ENCODE results near the gene MAP3K7.

Gene MAP3K7

DNA sequence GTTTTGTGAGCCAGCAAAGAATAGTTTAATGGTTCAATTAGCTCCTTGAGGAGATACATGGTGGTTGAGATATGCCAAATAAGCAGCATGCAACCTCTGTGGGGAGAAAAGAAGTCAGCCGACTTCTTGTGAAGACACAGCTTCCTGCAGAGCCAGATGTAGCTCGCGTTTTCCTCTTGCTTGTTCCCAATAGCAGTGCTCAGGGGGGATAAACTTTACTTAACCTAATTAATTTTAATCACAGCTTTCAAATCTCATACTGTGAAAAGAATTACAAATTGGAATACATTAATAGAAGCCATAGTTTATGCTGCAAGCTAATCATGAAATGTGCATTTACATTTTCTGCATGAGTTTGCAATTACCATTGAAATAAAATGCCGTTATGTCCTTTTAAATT lies 106.2 kb downstream of the MAP3K7 start:
- no peak for DNase-seq (ENCODE audit: low read depth)
- H3K4me3 ChIP-seq (ENCODE audit: low read length), result no peak overlapping the region
- TF ChIP-seq, protein P1, sequence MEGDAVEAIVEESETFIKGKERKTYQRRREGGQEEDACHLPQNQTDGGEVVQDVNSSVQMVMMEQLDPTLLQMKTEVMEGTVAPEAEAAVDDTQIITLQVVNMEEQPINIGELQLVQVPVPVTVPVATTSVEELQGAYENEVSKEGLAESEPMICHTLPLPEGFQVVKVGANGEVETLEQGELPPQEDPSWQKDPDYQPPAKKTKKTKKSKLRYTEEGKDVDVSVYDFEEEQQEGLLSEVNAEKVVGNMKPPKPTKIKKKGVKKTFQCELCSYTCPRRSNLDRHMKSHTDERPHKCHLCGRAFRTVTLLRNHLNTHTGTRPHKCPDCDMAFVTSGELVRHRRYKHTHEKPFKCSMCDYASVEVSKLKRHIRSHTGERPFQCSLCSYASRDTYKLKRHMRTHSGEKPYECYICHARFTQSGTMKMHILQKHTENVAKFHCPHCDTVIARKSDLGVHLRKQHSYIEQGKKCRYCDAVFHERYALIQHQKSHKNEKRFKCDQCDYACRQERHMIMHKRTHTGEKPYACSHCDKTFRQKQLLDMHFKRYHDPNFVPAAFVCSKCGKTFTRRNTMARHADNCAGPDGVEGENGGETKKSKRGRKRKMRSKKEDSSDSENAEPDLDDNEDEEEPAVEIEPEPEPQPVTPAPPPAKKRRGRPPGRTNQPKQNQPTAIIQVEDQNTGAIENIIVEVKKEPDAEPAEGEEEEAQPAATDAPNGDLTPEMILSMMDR (IDR thresholded peaks at IDR 0.05; ENCODE audit: insufficient read depth, low read depth, low read length, missing control alignments), result no peak

DNA sequence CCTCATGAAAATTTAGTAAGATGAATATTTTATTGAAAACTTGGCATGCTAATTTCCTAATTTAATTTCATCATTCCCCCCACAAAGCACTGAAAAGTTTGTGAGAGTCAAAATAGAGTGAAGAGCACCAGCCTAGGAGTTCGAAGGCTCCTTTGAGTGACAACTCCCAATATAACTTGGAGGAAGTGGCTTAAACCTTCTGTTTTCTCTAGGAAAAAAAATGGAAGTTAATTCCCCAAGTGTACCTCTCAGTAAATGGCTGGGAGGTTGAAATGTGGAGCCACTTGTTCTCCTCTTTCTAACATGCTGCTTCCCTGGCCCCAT lies 107.3 kb downstream of the MAP3K7 start:
- DNase-seq (ENCODE audit: low read depth), result no peak
- TF ChIP-seq, protein P1 (IDR thresholded peaks at IDR 0.05; ENCODE audit: insufficient read depth, low read depth, low read length, missing control alignments), result no peak
- no peak overlapping the region for H3K4me3 ChIP-seq (ENCODE audit: low read length)

DNA sequence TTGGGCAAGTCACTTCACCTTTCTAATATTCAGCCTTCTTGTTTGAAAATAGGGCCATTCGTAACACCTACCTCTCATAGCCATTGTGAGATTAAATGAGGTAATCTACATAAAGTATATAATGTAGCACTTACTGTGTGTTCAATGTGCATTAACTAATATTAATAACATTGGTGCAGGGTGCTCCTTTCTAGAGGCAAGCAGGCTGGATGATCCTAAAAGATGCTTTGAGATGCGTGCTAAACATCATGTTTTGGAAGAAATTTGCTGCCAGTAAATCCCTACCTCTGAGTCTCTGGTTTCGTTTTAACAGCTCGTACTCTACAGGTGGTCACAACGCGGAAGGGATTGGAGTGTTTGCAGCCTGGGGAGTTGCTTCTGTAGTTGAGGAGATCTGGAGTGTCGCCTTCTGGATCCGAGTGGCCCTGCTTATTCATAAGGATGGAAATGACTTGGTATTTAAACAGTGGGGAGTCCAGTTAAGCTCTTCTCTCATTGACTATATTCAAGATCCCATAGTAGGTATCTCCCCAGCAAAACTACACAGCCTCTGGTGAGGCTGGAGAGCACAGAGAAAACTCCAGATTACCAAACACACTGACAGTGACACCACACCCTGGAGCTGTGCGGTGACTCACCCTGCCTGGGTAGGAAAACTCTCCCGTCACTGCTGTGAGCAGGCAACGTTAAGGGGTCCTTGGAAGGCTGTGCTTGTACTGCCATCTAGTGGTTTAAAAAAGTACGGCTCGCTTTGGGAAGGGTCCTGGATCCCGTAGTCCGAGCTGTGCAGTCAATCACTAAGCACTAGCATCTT lies 107.9 kb downstream of the MAP3K7 start:
- peak; percentile 98 for DNase-seq (ENCODE audit: low read depth)
- TF ChIP-seq, protein P1 (IDR thresholded peaks at IDR 0.05; ENCODE audit: insufficient read depth, low read depth, low read length, missing control alignments), result peak; percentile 89
- no peak overlapping the region for H3K4me3 ChIP-seq (ENCODE audit: low read length)

DNA sequence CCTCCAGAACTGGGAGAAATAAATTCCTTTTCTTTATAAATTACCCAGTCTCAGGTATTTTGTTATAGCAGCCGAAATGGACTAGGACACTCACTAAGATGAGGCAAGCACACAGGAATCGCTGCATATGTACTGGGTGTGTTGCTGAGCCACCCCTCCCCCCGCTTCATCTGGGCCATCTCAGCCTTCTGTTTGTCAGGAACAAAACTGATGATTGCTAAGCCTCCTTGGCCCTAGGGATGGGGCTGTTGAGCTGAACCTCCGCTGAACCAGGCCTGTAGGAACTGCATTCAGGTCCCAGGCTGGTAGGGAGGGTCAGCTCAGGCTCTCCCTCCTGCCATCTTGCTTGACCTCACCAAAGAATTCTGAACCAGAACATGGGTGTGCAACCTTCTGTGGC lies 108.6 kb downstream of the MAP3K7 start:
- H3K4me3 ChIP-seq (ENCODE audit: low read length), result no peak overlapping the region
- no peak for DNase-seq (ENCODE audit: low read depth)
- TF ChIP-seq, protein P1 (IDR thresholded peaks at IDR 0.05; ENCODE audit: insufficient read depth, low read depth, low read length, missing control alignments), result no peak

DNA sequence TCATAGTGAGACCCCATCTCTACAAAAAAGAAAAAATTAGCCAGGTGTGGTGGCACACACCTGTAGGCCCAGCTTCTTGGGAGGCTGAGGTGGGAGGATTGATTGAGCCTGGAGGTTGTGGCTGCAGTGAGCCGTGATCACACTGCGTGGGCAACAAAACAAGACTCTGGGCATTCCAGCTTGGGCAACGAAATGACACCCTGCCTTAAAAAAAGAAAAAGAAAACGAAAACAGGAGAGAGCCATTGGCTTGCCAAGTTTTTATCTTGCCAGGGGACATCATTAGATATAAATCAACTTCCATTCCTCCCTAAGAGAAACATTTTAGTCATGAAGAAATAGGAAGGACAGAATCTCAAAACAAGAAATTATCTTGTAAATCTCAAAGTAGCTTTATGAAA lies 109.5 kb downstream of the MAP3K7 start:
- TF ChIP-seq, protein P1 (IDR thresholded peaks at IDR 0.05; ENCODE audit: insufficient read depth, low read depth, low read length, missing control alignments), result no peak
- H3K4me3 ChIP-seq (ENCODE audit: low read length), result no peak overlapping the region
- DNase-seq (ENCODE audit: low read depth), result no peak

DNA sequence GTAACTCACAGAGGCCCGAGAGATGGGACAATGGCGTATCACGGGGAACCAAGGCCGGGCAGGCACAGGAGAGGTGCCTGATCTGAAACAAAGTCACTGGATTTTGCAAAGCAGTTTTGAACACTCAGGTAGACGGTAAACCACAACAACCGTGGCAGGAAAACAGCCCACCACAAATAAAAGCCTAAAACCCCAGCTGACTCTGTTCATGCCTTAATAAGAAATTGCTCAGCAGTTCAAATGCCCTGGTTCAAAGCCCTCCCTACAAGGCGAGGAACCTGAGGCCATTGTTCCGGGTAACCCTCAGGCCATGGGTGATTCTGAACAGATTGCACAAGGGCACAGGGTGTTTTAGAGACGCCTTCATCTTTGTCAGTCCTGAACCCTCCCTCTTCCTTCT lies 114.2 kb downstream of the MAP3K7 start:
- TF ChIP-seq, protein P1 (IDR thresholded peaks at IDR 0.05; ENCODE audit: insufficient read depth, low read depth, low read length, missing control alignments), result no peak
- H3K4me3 ChIP-seq (ENCODE audit: low read length), result no peak overlapping the region
- no peak for DNase-seq (ENCODE audit: low read depth)

DNA sequence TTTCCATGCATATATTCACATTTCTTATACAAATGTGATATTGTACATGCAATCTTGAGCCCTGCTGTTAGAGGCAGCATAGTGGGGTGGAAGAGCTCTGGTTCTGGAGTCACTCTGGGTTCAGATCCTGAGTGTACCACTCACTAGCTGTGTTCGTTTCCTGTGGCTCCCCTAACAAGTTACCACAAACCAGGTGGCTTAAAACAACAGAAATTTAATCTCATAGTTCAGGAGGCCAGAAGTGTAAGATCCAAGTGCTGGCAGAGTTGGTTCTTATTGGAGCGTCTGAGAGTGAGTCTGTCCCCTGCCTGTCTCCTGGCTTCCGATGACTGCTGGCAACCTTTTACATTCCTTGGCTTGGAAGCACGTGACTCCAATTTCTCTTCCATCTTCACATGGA lies 115.6 kb downstream of the MAP3K7 start:
- no peak for DNase-seq (ENCODE audit: low read depth)
- TF ChIP-seq, protein P1 (IDR thresholded peaks at IDR 0.05; ENCODE audit: insufficient read depth, low read depth, low read length, missing control alignments), result no peak

More for the DNA sequence above, 115.6 kb downstream of the MAP3K7 start:
- no peak overlapping the region for H3K4me3 ChIP-seq (ENCODE audit: low read length)
